ENCODE results near the gene CNIH4. TPM values are rescaled to one million over a fixed set of nuclear protein-coding genes. Genes with fewer than 3 reads are reported as not detected.

The CNIH4 gene
- total RNA-seq, 1 donor from 2014 or later, result 36.1 TPM

DNA sequence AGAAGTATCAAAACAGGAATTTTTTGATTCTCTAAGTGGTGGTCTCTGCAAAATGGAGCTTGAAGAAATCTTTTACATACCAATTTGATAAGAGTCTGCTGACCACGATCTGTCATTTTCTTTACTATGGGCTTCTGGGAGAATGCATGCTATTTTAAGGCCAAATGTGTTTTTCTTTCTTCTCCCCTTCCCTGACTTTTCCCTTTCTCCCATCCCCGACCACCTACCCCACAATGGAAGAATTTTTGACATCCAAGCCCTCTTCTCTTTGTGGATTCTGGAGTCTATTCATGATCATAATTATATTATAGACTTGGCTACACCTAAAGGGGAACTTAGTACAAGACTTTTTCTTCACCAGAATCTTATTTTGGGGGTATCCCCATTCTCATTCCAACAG is 31.3 kb downstream of the CNIH4 start:
- no peak for DNase-seq (ENCODE audit: extremely low spot score in 2 of 2)
- TF ChIP-seq POLR2A (IDR thresholded peaks at IDR 0.05) (no peak), POLR2AphosphoS5 (IDR thresholded peaks at IDR 0.05; ENCODE audit: insufficient read depth in 1 of 2, low read depth in 1 of 2) (no peak)
- Histone ChIP-seq H3K27me3 (no peaks in the 10 kb centered on the region), H3K9me3 (no peaks in the 10 kb centered on the region), H3K27ac (no peak overlapping the region), H3K4me3 (no peak overlapping the region), H3K36me3 (peaks cover 0 to 49% of the 10 kb centered on the region in 2 donors), H3K4me1 (peaks cover 10% of the 10 kb centered on the region)
- intact Hi-C loops (cut with DNase I), result no loop called here

- Histone ChIP-seq H3K4me1 (peaks cover 10% of the 10 kb centered on the region), H3K4me3 (no peak overlapping the region), H3K27me3 (no peaks in the 10 kb centered on the region), H3K9me3 (no peaks in the 10 kb centered on the region), H3K27ac (no peak overlapping the region), H3K36me3 (peaks cover 0 to 74% of the 10 kb centered on the region in 2 donors)
- TF ChIP-seq POLR2AphosphoS5 (IDR thresholded peaks at IDR 0.05; ENCODE audit: insufficient read depth in 1 of 2, low read depth in 1 of 2) (no peak), POLR2A (IDR thresholded peaks at IDR 0.05) (no peak), CTCF (IDR thresholded peaks at IDR 0.05) (no peak)
- no peak for DNase-seq (ENCODE audit: extremely low spot score in 2 of 2)
- intact Hi-C loops (cut with DNase I), result no loop called here
These were observed 33.8 kb downstream of the CNIH4 start for GRCh38 chr1:224390517-224390916.

GRCh38 chr1:224392411-224393249 is 36.0 kb downstream of the CNIH4 start:
- no peak overlapping the region for H3K27ac ChIP-seq
- no peak overlapping the region for H3K4me3 ChIP-seq
- no peak for DNase-seq (ENCODE audit: extremely low spot score in 2 of 2)
- H3K4me1 ChIP-seq, result peaks cover 3% of the 10 kb centered on the region
- no peak for TF ChIP-seq POLR2A (IDR thresholded peaks at IDR 0.05)
- TF ChIP-seq CTCF (IDR thresholded peaks at IDR 0.05), result no peak
- no peak for TF ChIP-seq POLR2AphosphoS5 (IDR thresholded peaks at IDR 0.05; ENCODE audit: insufficient read depth in 1 of 2, low read depth in 1 of 2)
- peaks cover 0 to 88% of the 10 kb centered on the region in 2 donors for H3K36me3 ChIP-seq
- intact Hi-C loops (cut with DNase I), result no loop called here
- H3K27me3 ChIP-seq, result no peaks in the 10 kb centered on the region
- no peaks in the 10 kb centered on the region for H3K9me3 ChIP-seq

GRCh38 chr1:224393294-224393693 is 36.6 kb downstream of the CNIH4 start:
- intact Hi-C loops (cut with DNase I), result no loop called here
- no peak for DNase-seq (ENCODE audit: extremely low spot score in 2 of 2)

GRCh38 chr1:224399887-224400286 is 43.2 kb downstream of the CNIH4 start:
- no peaks in the 10 kb centered on the region for H3K9me3 ChIP-seq

More at GRCh38 chr1:224393294-224393693, 36.6 kb downstream of the CNIH4 start:
- Histone ChIP-seq H3K27ac (no peak overlapping the region), H3K9me3 (no peaks in the 10 kb centered on the region), H3K36me3 (peaks cover 0 to 83% of the 10 kb centered on the region in 2 donors), H3K4me3 (no peak overlapping the region), H3K4me1 (no peaks in the 10 kb centered on the region), H3K27me3 (no peaks in the 10 kb centered on the region)
- TF ChIP-seq POLR2A (IDR thresholded peaks at IDR 0.05) (no peak), CTCF (IDR thresholded peaks at IDR 0.05) (no peak), POLR2AphosphoS5 (IDR thresholded peaks at IDR 0.05; ENCODE audit: insufficient read depth in 1 of 2, low read depth in 1 of 2) (no peak)

More at GRCh38 chr1:224399887-224400286, 43.2 kb downstream of the CNIH4 start:
- intact Hi-C loops (cut with DNase I), result no loop called here
- Histone ChIP-seq H3K27ac (no peak overlapping the region), H3K27me3 (no peaks in the 10 kb centered on the region), H3K4me1 (no peaks in the 10 kb centered on the region), H3K4me3 (no peak overlapping the region), H3K36me3 (peaks cover 0 to 77% of the 10 kb centered on the region in 2 donors)
- no peak for TF ChIP-seq POLR2A (IDR thresholded peaks at IDR 0.05)
- TF ChIP-seq CTCF (IDR thresholded peaks at IDR 0.05), result no peak
- TF ChIP-seq POLR2AphosphoS5 (IDR thresholded peaks at IDR 0.05; ENCODE audit: insufficient read depth in 1 of 2, low read depth in 1 of 2), result no peak
- no peak for DNase-seq (ENCODE audit: extremely low spot score in 2 of 2)
